Testis (tissue), 2 donors: ENCODE results near the gene OPCML.

Experiments
- POLR2A ChIP-seq: fragments of 450-650 bp; IDR thresholded peaks from one replicate; pipeline ENCODE4 v1.6.1; 2017; ENCODE audit warnings: antibody characterized with exemption, mild to moderate bottlenecking, moderate library complexity
- TF ChIP-seq, protein P1 (sequence below), 3 experiments: fragments of 450-650 bp in 2 of 3; fragments of 200-600 bp in 1 of 3; sonication (generic) in 1 of 3; IDR thresholded peaks; one replicate each; pipeline ENCODE4 v1.5.1; 2016 to 2019; ENCODE audit warnings: antibody characterized with exemption in 3 of 3, mild to moderate bottlenecking in 2 of 3, moderate library complexity in 1 of 3

DNA sequence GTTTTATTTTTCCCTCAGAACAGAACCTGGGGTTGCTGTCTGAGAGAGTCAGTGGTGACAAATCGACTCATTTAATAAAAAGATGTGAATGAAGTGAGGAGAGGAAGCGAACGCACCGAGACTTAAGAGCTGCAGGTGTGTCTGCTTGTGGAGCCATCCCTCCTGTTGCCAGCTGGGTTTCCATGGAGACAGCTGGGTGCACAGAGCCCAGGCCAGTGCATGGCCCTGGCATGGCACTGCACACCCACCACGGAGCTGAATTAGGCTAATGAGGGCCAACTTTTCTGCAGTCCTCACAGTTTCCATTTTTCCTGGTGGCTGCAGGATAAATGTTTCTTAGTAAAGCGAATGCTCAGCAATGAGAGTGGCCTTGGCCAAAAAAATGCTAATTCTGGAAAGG, 750.2 kb downstream of the OPCML start:
- TF ChIP-seq, protein P1, sequence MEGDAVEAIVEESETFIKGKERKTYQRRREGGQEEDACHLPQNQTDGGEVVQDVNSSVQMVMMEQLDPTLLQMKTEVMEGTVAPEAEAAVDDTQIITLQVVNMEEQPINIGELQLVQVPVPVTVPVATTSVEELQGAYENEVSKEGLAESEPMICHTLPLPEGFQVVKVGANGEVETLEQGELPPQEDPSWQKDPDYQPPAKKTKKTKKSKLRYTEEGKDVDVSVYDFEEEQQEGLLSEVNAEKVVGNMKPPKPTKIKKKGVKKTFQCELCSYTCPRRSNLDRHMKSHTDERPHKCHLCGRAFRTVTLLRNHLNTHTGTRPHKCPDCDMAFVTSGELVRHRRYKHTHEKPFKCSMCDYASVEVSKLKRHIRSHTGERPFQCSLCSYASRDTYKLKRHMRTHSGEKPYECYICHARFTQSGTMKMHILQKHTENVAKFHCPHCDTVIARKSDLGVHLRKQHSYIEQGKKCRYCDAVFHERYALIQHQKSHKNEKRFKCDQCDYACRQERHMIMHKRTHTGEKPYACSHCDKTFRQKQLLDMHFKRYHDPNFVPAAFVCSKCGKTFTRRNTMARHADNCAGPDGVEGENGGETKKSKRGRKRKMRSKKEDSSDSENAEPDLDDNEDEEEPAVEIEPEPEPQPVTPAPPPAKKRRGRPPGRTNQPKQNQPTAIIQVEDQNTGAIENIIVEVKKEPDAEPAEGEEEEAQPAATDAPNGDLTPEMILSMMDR (IDR thresholded peaks at IDR 0.05): no peak
- TF ChIP-seq POLR2A: no peak
